ENCODE data around the gene DENND4A.
"Not testable (repeated sequence)": the region's sequence is repeated elsewhere in the genome, so short reads cannot be mapped to it uniquely, and the experiment has no call there.

- TF ChIP-seq CTCF (conservative IDR thresholded peaks at IDR 0.05 in 1 of 2, IDR thresholded peaks at IDR 0.05 in 1 of 2; ENCODE audit: extremely low read depth in 1 of 2, insufficient read depth in 1 of 2, low read depth in 1 of 2, low read length in 2 of 2); EZH2 (IDR thresholded peaks at IDR 0.05; ENCODE audit: borderline replicate concordance, low read length): not testable (repeated sequence)
Observed at GRCh38 chr15:65733599-65733998, 58.5 kb downstream of the DENND4A start.

All from mammary epithelial cell (primary cell).